B cell (primary cell): ENCODE results near the gene CYB5D1. TPM values are rescaled to one million over a fixed set of nuclear protein-coding genes. Genes with fewer than 3 reads are reported as not detected.
A peak's percentile ranks its signal among the peaks of the same experiment; 100 is the strongest.

Source experiments
- ATAC-seq: fragments of 200-7000 bp; cut with Tn5 transposase; one replicate; pipeline ENCODE4 v1.10.0; 2021; ENCODE audit warnings: low read depth, mild to moderate bottlenecking, moderate number of reproducible peaks, moderate library complexity
- CTCF ChIA-PET: fragments of 350-600 bp; sonication (Branson Sonifier 250); formaldehyde crosslinking; loops from one replicate; lab custom pipeline; 2021; ENCODE audit warnings: antibody characterized with exemption, inconsistent platforms; lab: Charles Lee
- POLR2A ChIA-PET: fragments of 350-600 bp; sonication (Branson Sonifier 250); formaldehyde crosslinking; loops from one replicate; lab custom pipeline; 2021; ENCODE audit warnings: antibody characterized with exemption; lab: Charles Lee
- DNase-seq: peaks from one replicate; pipeline ENCODE4 v3.0.0; 2013
- H2AFZ ChIP-seq: 2 replicates; pipeline ENCODE4 v1.6.1; 2012; ENCODE audit warnings: mild to moderate bottlenecking, low read depth, low read length; ENCODE audit not compliant: insufficient read depth, poor library complexity, severe bottlenecking
- H3K27ac ChIP-seq, 2 donors: 1 replicate in 1 of 2; 2 replicates in 1 of 2; pipeline ENCODE4 v1.5.1; 2012 to 2013; ENCODE audit warnings: low read length in 2 of 2, mild to moderate bottlenecking in 2 of 2, moderate library complexity in 1 of 2
- H3K27me3 ChIP-seq, 4 experiments: fragments of 200-600 bp in 1 of 4; sonication (generic) in 1 of 4; replicated peaks in 1 of 4; 1 replicate in 2 of 4; 2 replicates in 2 of 4; pipeline versions ENCODE4 v1.6.1 to v1.7.0; 2013 to 2016; ENCODE audit warnings: low read length in 3 of 4, mild to moderate bottlenecking in 2 of 4, mixed read lengths in 1 of 4, moderate library complexity in 1 of 4; ENCODE audit not compliant: insufficient read depth in 4 of 4, control insufficient read depth in 3 of 4; ENCODE audit errors: control extremely low read depth in 1 of 4
- H3K36me3 ChIP-seq, 2 experiments: replicated peaks in 1 of 2; 1 replicate in 1 of 2; 2 replicates in 1 of 2; pipeline versions ENCODE4 v1.6.1 to v1.7.1; 2013; ENCODE audit warnings: low read length in 1 of 2; ENCODE audit not compliant: insufficient read depth in 2 of 2, control insufficient read depth in 1 of 2; ENCODE audit errors: control extremely low read depth in 1 of 2, extremely low read depth in 1 of 2
- H3K4me1 ChIP-seq, 2 donors: fragments of 200-600 bp in 1 of 2; sonication (generic) in 1 of 2; 1 replicate in 1 of 2; 2 replicates in 1 of 2; pipeline versions ENCODE4 v1.5.1 to v1.6.1; 2013 to 2017; ENCODE audit warnings: low read length in 2 of 2; ENCODE audit not compliant: control insufficient read depth in 2 of 2, insufficient read depth in 2 of 2
- H3K4me2 ChIP-seq: replicated peaks from 2 replicates; pipeline ENCODE3; 2012; ENCODE audit warnings: mild to moderate bottlenecking, low read depth, low read length; ENCODE audit not compliant: poor library complexity, severe bottlenecking
- H3K4me3 ChIP-seq, 5 experiments: fragments of 200-600 bp in 1 of 5; sonication (generic) in 1 of 5; 1 replicate in 3 of 5; 2 replicates in 2 of 5; pipeline versions ENCODE4 v1.5.1 to v1.7.0; 2011 to 2016; ENCODE audit warnings: low read length in 4 of 5, mild to moderate bottlenecking in 4 of 5, low read depth in 2 of 5, control low read depth in 1 of 5, moderate library complexity in 1 of 5; ENCODE audit not compliant: insufficient read depth in 1 of 5; ENCODE audit errors: control extremely low read depth in 1 of 5, extremely low read depth in 1 of 5
- H3K79me2 ChIP-seq: fragments of 200-600 bp; sonication (generic); one replicate; pipeline ENCODE4 v1.6.0; 2016; ENCODE audit warnings: low read length; ENCODE audit not compliant: control insufficient read depth, insufficient read depth
- H3K9ac ChIP-seq: fragments of 200-600 bp; sonication (generic); 2 replicates; pipeline ENCODE4 v1.6.1; 2017; ENCODE audit warnings: mild to moderate bottlenecking, low read length, moderate library complexity
- H3K9me3 ChIP-seq, 3 donors: one replicate each; pipeline versions ENCODE4 v1.6.1 to v1.7.1; 2013; ENCODE audit warnings: low read length in 2 of 3; ENCODE audit not compliant: control insufficient read depth in 2 of 3, insufficient read depth in 1 of 3; ENCODE audit errors: control extremely low read depth in 1 of 3
- H4K20me1 ChIP-seq: 2 replicates; pipeline ENCODE4 v1.6.0; 2012; ENCODE audit warnings: mild to moderate bottlenecking, low read length; ENCODE audit not compliant: insufficient read depth, control insufficient read depth, poor library complexity, severe bottlenecking
- H3K27ac Mint-ChIP-seq: one replicate; pipeline ENCODE4 v1.8.0; 2021; ENCODE audit warnings: mixed read lengths
- H3K27me3 Mint-ChIP-seq: one replicate; pipeline ENCODE4 v1.8.0; 2021; ENCODE audit warnings: mixed read lengths
- H3K4me1 Mint-ChIP-seq: one replicate; pipeline ENCODE4 v1.8.0; 2021; ENCODE audit warnings: mixed read lengths
- H3K4me3 Mint-ChIP-seq: one replicate; pipeline ENCODE4 v1.8.0; 2021; ENCODE audit warnings: mixed read lengths
- H3K9me3 Mint-ChIP-seq: one replicate; pipeline ENCODE4 v1.8.0; 2022; ENCODE audit warnings: mixed read lengths; ENCODE audit not compliant: insufficient read depth
- CTCF ChIP-seq: fragments of 200-600 bp; IDR thresholded peaks from one replicate; pipeline ENCODE4 v1.8.0; 2022; ENCODE audit warnings: antibody characterized with exemption, mild to moderate bottlenecking
- EZH2 ChIP-seq: IDR thresholded peaks from 2 replicates; pipeline ENCODE4 v1.6.1; 2012; ENCODE audit warnings: borderline replicate concordance, low read depth, mild to moderate bottlenecking, moderate library complexity, low read length; ENCODE audit not compliant: insufficient read depth, poor library complexity, severe bottlenecking
- WGBS: methylation state at CpG from one replicate; pipeline ENCODE4 v1.1.5; 2013; ENCODE audit warnings: missing lambda C conversion rate; ENCODE audit not compliant: insufficient coverage; 5-methylcytosine and 5-hydroxymethylcytosine counted together
- intact Hi-C: fragments of 100-400 bp; cut with micrococcal nuclease; formaldehyde crosslinking; loops from one replicate; pipeline ENCODE4 v1.10.0; 2022
- polyA plus RNA-seq: library from polyadenylated mRNA; depleted of rRNA; stranded (reverse); fragments of >200 nt; gene quantifications from 2 replicates; pipeline ENCODE4 v1.2.3, GENCODE V29; 2012
- total RNA-seq, 2 donors: library from RNA; stranded (reverse); fragments of 120-200 nt in 1 of 2; gene quantifications; 1 replicate in 1 of 2; 2 replicates in 1 of 2; pipeline versions ENCODE4 v1.2.3 to v1.2.4, GENCODE V29; 2013 to 2022

Gene CYB5D1
- total and polyA plus RNA-seq, 2 donors (not counting 1 experiment from before 2014, with no cell fraction given), result 6.3 to 10.2 TPM

GRCh38 chr17:7842380-7843256 is 15.2 kb upstream of the CYB5D1 start:
- H3K27me3 Mint-ChIP-seq, result no peaks in the 10 kb centered on the region
- Histone ChIP-seq H3K79me2 (peaks cover 31% of the 10 kb centered on the region), H3K4me3 (peak overlapping the region; percentile 72 to 95 (median 84)), H3K9ac (peak overlapping the region; percentile 100), H3K27ac (peak overlapping the region; percentile 100), H4K20me1 (peaks cover 52% of the 10 kb centered on the region), H3K4me1 (peaks cover 34 to 67% of the 10 kb centered on the region in 2 donors), H2AFZ (no peak overlapping the region), H3K9me3 (no peaks in the 10 kb centered on the region), H3K4me2 (peak overlapping the region; percentile 100), H3K36me3 (peaks cover 0 to 16% of the 10 kb centered on the region in 2 experiments), H3K27me3 (no peaks in the 10 kb centered on the region)
- WGBS, result under 1% methylated on average over 43 of the region's 47 CpGs
- ChIA-PET POLR2A (interaction anchor here (0.6 to 2.7 kb wide), 6 partner anchors 8 to 360 kb away, joined by 3 to 14 read pairs (median 4); partner anchors contain the start of genes CYB5D1, KDM6B, NAA38 and TP53), CTCF (interaction anchor here (0.9 to 5.7 kb wide), 8 partner anchors 8 to 73 kb away, joined by 3 to 53 read pairs (median 4); partner anchors contain the start of genes CYB5D1, KDM6B, NAA38 and RNF227)
- peaks cover 54% of the 10 kb centered on the region for H3K4me1 Mint-ChIP-seq
- peak overlapping the region; percentile 100 for H3K27ac Mint-ChIP-seq
- ATAC-seq (peak; percentile 37), DNase-seq (peak; percentile 98)
- no peak for TF ChIP-seq EZH2
- H3K4me3 Mint-ChIP-seq, result peak overlapping the region; percentile 100
- intact Hi-C loops, result loop anchor here (2.0 to 10.0 kb wide), 4 partner anchors 155 to 404 kb away; partner anchors contain the start of genes FXR2, TP53 and WRAP53
- no peaks in the 10 kb centered on the region for H3K9me3 Mint-ChIP-seq

- no peak for TF ChIP-seq EZH2
- no peak for TF ChIP-seq CTCF
- peak overlapping the region; percentile 100 for H3K4me2 ChIP-seq
- no peak overlapping the region for H2AFZ ChIP-seq
- H3K36me3 ChIP-seq, result peaks cover 0 to 20% of the 10 kb centered on the region in 2 experiments
- peak overlapping the region; percentile 100 for H3K9ac ChIP-seq
- intact Hi-C loops, result loop anchor here (2.0 to 10.0 kb wide), 4 partner anchors 156 to 404 kb away; partner anchors contain the start of genes FXR2, TP53 and WRAP53
- Mint-ChIP-seq H3K9me3 (no peaks in the 10 kb centered on the region), H3K27ac (peak overlapping the region; percentile 100), H3K27me3 (no peaks in the 10 kb centered on the region), H3K4me1 (peaks cover 52% of the 10 kb centered on the region), H3K4me3 (peak overlapping the region; percentile 100)
- H3K4me3 ChIP-seq, result peak overlapping the region; percentile 72 to 95 (median 84)
- no peaks in the 10 kb centered on the region for H3K9me3 ChIP-seq
- WGBS, result under 1% methylated on average over 13 of the region's 17 CpGs
- peaks cover 30 to 62% of the 10 kb centered on the region in 2 donors for H3K4me1 ChIP-seq
- H4K20me1 ChIP-seq, result peaks cover 57% of the 10 kb centered on the region
- POLR2A ChIA-PET, result interaction anchor here (0.7 to 2.7 kb wide), 3 partner anchors 10 to 156 kb away, joined by 5 to 14 read pairs (median 6); partner anchors contain the start of genes CYB5D1, NAA38 and TP53
- DNase-seq (no peak), ATAC-seq (no peak)
- CTCF ChIA-PET, result interaction anchor here (1.1 to 5.7 kb wide), 6 partner anchors 8 to 73 kb away, joined by 3 to 53 read pairs (median 6); partner anchors contain the start of genes CYB5D1, KDM6B, NAA38 and RNF227
- H3K27me3 ChIP-seq, result no peaks in the 10 kb centered on the region
- peak overlapping the region; percentile 100 for H3K27ac ChIP-seq
- peaks cover 31% of the 10 kb centered on the region for H3K79me2 ChIP-seq
Measured at GRCh38 chr17:7843257-7843535, 14.6 kb upstream of the CYB5D1 start.
